NB4 (cell line): Measurements from ENCODE around the gene ATOH8.

ENCODE experiments used
- POLR2A ChIP-seq: IDR thresholded peaks from 2 replicates; pipeline ENCODE4 v1.6.1; 2011; ENCODE audit warnings: mild to moderate bottlenecking; ENCODE audit not compliant: insufficient read length; ENCODE audit errors: extremely low read depth
- TF ChIP-seq, protein P1 (sequence below): IDR thresholded peaks from one replicate; pipeline ENCODE4 v1.5.1; 2012; ENCODE audit warnings: low read depth, low read length

DNA sequence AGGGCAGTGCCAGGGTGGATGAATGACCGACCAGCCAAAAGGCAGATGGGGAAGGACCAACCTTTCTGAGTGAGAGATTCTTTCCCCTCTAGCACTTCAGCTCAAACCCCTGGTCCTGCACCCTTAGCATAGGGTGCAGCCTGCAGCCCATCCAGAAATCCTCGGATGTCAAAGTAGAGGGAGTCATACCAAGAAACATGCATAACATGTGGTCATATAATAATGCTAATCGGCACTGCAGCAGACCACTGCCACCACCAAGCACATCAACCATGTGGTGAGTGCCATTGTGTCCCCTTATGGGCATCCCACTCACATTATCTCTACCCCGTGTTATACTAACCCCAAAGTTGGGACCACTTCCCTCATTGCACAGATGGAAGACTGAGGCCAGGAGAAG is 17.7 kb downstream of the ATOH8 start:
- TF ChIP-seq, protein P1, sequence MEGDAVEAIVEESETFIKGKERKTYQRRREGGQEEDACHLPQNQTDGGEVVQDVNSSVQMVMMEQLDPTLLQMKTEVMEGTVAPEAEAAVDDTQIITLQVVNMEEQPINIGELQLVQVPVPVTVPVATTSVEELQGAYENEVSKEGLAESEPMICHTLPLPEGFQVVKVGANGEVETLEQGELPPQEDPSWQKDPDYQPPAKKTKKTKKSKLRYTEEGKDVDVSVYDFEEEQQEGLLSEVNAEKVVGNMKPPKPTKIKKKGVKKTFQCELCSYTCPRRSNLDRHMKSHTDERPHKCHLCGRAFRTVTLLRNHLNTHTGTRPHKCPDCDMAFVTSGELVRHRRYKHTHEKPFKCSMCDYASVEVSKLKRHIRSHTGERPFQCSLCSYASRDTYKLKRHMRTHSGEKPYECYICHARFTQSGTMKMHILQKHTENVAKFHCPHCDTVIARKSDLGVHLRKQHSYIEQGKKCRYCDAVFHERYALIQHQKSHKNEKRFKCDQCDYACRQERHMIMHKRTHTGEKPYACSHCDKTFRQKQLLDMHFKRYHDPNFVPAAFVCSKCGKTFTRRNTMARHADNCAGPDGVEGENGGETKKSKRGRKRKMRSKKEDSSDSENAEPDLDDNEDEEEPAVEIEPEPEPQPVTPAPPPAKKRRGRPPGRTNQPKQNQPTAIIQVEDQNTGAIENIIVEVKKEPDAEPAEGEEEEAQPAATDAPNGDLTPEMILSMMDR, result no peak
- no peak for TF ChIP-seq POLR2A
